NB4 (cell line): ENCODE measurements around the gene TEKT5.
"Not testable (repeated sequence)": the region's sequence is repeated elsewhere in the genome, so short reads cannot be mapped to it uniquely, and the experiment has no call there.

Experiments
- DNase-seq: peaks from one replicate; pipeline ENCODE4 v3.0.0; 2010; ENCODE audit warnings: low read depth
- H3K4me3 ChIP-seq: one replicate; pipeline ENCODE4 v1.5.1; 2011; ENCODE audit warnings: mild to moderate bottlenecking, low read depth, low read length, moderate library complexity
- CTCF ChIP-seq: IDR thresholded peaks from one replicate; pipeline ENCODE4 v1.5.1; 2012; ENCODE audit warnings: low read depth, low read length
- MAX ChIP-seq: IDR thresholded peaks from 2 replicates; pipeline ENCODE4 v1.6.1; 2011; ENCODE audit warnings: low read depth, low read length
- MYC ChIP-seq: IDR thresholded peaks from 2 replicates; pipeline ENCODE4 v1.6.1; 2011; ENCODE audit warnings: low read depth, low read length
- POLR2A ChIP-seq: IDR thresholded peaks from 2 replicates; pipeline ENCODE4 v1.6.1; 2011; ENCODE audit warnings: mild to moderate bottlenecking; ENCODE audit not compliant: insufficient read length; ENCODE audit errors: extremely low read depth

Gene TEKT5

GRCh38 chr16:10629592-10629963 is 65.2 kb downstream of the TEKT5 start:
- DNase-seq, result peak; percentile 26
- TF ChIP-seq CTCF (peak; percentile 5), MAX (no peak)
- H3K4me3 ChIP-seq, result no peak overlapping the region

GRCh38 chr16:10625595-10626357 is 69.0 kb downstream of the TEKT5 start:
- DNase-seq, result peak; percentile 78
- TF ChIP-seq CTCF (no peak), MAX (no peak), MYC (no peak), POLR2A (no peak)
- no peak overlapping the region for H3K4me3 ChIP-seq

- no peak for DNase-seq
- TF ChIP-seq POLR2A (no peak), MAX (no peak), CTCF (no peak), MYC (no peak)
Observed at GRCh38 chr16:10624527-10624926, 70.2 kb downstream of the TEKT5 start.

GRCh38 chr16:10623059-10623458 is 71.7 kb downstream of the TEKT5 start:
- TF ChIP-seq CTCF, result no peak
- TF ChIP-seq MAX, result no peak
- no peak for TF ChIP-seq MYC
- no peak for TF ChIP-seq POLR2A
- DNase-seq, result no peak
- no peak overlapping the region for H3K4me3 ChIP-seq

More at GRCh38 chr16:10624527-10624926, 70.2 kb downstream of the TEKT5 start:
- H3K4me3 ChIP-seq, result no peak overlapping the region

GRCh38 chr16:10622036-10622921 is 72.5 kb downstream of the TEKT5 start:
- no peak for DNase-seq
- TF ChIP-seq POLR2A (no peak), CTCF (no peak), MYC (no peak), MAX (no peak)
- H3K4me3 ChIP-seq, result no peak overlapping the region

- H3K4me3 ChIP-seq, DNase-seq: not testable (repeated sequence)
Observed at GRCh38 chr16:10621216-10621949, 73.3 kb downstream of the TEKT5 start.
